Omental fat pad (tissue), 4 donors: Measurements from ENCODE around the gene NCOA7. TPM values are rescaled to one million over a fixed set of nuclear protein-coding genes. Genes with fewer than 3 reads are reported as not detected.

ENCODE experiments used
- ATAC-seq: fragments of 150-250 bp; one replicate; pipeline ENCODE4 v1.9.1; 2016; ENCODE audit warnings: mild to moderate bottlenecking, moderate library complexity; ENCODE audit not compliant: low FRiP score
- DNase-seq: peaks from one replicate; pipeline ENCODE4 v3.0.0-alpha.2; 2019; ENCODE audit warnings: low spot score
- CTCF ChIP-seq, 3 donors: fragments of 450-650 bp; IDR thresholded peaks; one replicate each; pipeline ENCODE4 v1.5.1; 2016 to 2017; ENCODE audit warnings: antibody characterized with exemption in 3 of 3, mild to moderate bottlenecking in 3 of 3, moderate library complexity in 2 of 3
- total RNA-seq, 4 donors: library from RNA; depleted of rRNA; stranded (reverse); fragments of >200 nt; gene quantifications; one replicate each; pipeline ENCODE4 v1.1.0, GENCODE V29; 2016

The NCOA7 gene
- total RNA-seq, 4 donors from 2014 or later = 35.3 to 137 (median 53.1) TPM

GRCh38 chr6:125918681-125919566, 128.2 kb downstream of the NCOA7 start:
- ATAC-seq (peak; percentile 85), DNase-seq (no peak)
- TF ChIP-seq CTCF (IDR thresholded peaks at IDR 0.05) = no peak

- DNase-seq (no peak), ATAC-seq (no peak)
- TF ChIP-seq CTCF (IDR thresholded peaks at IDR 0.05) = no peak
These were observed 128.9 kb downstream of the NCOA7 start for GRCh38 chr6:125919618-125920017.

GRCh38 chr6:125922322-125922860, 131.6 kb downstream of the NCOA7 start:
- DNase-seq (no peak), ATAC-seq (no peak)
- TF ChIP-seq CTCF (IDR thresholded peaks at IDR 0.05) = no peak

GRCh38 chr6:125923366-125923877, 132.7 kb downstream of the NCOA7 start:
- no peak for TF ChIP-seq CTCF (IDR thresholded peaks at IDR 0.05)
- no peak for ATAC-seq
- DNase-seq = no peak

GRCh38 chr6:125924169-125924568, 133.4 kb downstream of the NCOA7 start:
- TF ChIP-seq CTCF (IDR thresholded peaks at IDR 0.05) = no peak
- DNase-seq (no peak), ATAC-seq (no peak)

- no peak for DNase-seq
- ATAC-seq = no peak
- no peak for TF ChIP-seq CTCF (IDR thresholded peaks at IDR 0.05)
These were observed 134.1 kb downstream of the NCOA7 start for GRCh38 chr6:125924697-125925358.
